Stimulated activated CD4-positive, alpha-beta T cell treated with anti-CD3 and anti-CD28 coated beads, Interleukin-4, amount 100 ng/mL, for 1 hour (primary cell): Measurements from ENCODE around the gene C11orf98.
"Not testable (repeated sequence)": the region's sequence is repeated elsewhere in the genome, so short reads cannot be mapped to it uniquely, and the experiment has no call there.

ENCODE experiments used
- DNase-seq: peaks from one replicate; pipeline ENCODE4 v3.0.0-alpha.2; 2020

Gene C11orf98

DNA sequence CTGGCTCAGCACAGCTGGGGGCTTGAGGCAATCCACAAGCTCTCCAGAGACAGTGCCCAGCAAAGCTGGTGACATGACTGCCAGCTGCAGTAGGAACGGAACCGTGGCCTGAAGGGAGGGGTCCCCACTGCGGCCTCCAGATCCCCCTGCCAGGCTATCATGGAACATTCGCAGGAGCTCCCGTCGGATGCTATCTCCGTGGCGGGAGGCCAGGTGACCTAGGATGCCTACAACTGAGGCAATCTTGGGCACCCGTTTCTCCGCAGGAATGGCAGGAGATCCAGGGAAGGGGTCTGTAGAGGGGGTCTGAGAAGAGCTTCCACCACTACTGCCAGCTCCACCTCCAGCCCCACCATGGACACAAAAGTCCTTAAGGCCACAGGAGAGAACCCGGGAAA lies 16.0 kb downstream of the C11orf98 start:
- DNase-seq, result no peak

DNA sequence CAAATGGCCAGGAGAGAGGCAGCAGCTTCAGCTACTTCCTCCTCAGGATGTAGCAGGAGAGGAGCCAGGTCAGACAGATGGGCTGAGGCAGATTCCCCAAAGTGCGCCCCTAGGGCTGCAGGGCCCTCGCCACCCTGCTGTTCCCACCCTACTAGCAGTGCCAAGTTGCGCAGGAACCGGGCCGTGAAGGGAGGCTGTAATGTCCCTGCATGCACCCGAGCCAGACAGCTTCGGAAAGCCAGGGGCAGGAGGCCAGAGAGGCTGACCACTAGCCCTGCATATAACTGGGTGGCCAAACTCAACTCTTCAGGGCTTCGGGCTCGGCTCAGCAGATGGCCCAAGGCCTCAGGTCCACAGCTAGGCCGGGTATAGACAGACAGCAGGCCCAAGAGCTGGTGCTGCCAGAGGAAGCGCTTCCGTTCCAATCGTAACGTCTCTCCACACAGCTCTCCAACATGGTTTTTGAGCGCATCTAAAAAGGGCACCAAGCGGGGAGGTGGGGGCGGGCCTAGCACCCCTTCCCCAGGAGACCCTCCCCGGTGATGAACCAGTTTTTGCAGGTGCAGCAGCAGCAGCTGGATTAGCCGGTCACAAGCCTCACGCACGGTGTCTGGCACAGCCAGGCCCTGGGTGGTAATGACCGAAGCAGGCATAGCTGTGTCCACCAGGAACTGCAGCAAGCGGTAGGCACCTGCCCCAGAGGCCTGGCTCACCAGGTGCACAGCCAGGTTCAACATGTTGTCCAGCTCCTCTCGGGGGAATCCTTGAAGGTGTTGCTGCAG lies 16.6 kb downstream of the C11orf98 start:
- DNase-seq, result no peak

DNA sequence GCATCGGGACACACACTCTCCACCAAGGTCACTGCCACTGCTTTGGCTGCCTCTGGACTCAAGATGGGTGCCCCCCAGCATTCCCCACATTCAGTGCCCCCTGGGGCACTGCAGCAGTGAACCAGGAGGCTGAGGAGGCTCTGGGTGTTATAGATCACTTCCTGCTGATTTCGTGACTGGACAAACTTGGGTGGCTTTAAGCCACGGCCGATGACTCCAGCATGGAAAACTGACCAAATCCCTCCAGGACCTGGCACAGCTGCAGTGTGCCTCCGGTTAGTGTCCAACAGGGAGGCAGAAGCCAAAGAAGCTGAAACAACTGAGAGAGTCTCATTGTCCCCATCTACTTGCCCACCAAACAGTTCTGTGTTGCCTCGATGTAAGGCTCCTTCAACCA lies 17.4 kb downstream of the C11orf98 start:
- no peak for DNase-seq

DNA sequence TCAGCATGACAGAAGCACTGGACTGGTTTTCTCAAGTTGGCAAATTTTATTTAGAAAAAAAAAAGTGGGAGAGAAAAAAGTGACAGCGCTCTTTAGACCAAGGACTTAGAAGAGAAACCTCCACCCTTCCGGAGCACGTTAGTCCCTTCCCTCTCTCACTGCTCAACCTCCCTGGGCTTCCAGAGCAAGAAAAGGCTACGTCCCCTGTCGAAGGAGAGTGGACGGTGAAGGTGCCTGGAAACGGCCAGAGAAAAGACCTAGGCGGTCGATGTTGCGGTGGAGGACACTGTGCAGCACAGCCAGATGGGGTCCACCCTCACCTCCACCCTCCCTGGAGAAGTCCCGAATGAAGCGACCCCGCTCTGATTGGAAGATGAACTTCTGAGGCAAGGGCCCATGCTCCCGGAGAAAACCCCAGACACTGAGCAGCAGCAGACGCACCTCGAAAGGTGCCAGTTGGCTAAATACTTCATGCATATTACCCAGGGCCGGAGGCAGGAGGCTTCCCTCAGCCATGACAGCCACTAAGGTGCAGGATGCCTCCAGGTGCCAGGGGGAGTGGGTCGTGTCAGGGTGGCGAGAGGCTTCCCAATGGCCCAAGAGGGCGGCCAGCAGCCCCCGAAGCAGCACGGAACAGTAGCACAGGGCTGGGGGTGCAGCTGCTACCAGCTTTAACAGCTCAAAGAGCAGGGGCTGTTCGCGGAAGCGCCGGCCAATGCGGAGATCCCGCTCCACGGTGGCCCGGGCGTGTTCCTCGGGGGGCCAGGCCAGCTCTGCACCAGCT lies 18.0 kb downstream of the C11orf98 start:
- DNase-seq, result no peak

DNA sequence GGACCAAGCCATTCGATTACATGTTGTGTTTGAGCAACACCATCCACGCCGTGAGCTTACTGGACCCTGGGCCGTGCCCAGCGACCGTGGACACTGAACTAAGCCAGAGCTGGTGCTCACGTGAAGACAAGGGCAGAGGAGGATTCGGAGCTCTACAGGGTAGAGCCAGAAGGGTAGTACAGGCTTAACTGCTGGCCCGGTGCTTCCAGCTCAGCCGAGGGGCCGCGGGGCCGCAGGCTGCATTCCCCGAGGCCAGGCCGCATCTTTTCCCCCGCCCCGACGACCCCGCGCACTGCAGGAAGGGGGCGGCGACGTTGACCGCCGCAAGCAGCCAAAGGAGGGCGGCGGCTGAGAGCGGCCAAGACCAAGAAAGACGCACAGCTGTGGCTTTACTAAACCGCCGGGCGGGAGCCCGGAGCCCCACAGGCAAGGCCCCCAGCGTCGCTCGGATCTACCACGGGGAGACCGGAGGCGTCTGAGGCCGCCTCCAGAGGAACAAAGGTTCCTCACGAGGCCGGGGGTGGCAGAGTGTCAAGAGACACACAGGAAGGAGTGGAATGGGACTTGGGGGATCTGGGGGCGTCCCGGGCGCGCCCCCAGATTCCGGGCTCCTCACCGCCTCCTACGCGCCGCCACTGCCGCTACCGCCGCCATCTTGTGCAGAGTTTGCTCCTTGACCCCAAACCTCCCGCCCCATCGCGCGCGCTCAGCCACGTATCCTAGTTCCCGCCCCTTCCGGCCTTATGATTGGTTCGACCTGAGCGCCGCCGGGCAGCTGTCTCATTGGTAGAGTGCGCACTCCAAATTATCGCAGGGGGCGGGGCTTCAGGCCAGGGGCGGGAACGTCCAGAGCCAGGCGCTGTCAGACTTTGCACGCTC lies 18.8 kb downstream of the C11orf98 start, which contains the start of gene GANAB:
TSS of gene GANAB (minus strand) at position 668 of the 879 bp plus-strand sequence. CDS start at position 654, 14 bp downstream.
- peak; percentile 100 for DNase-seq

DNA sequence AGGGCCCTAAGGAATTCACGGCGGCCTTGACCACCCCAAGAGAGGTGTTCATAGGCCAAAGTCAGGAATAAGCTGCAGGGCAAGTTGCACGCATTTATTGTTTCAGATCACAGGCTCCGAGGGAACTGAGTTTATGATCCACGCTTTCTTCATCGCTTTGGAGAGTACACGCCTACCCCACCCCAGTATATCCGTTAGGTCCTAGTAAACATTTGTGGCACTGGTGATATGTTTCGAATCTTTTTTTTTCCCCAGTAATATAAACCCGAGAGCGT lies 19.4 kb downstream of the C11orf98 start:
- DNase-seq, result no peak

DNA sequence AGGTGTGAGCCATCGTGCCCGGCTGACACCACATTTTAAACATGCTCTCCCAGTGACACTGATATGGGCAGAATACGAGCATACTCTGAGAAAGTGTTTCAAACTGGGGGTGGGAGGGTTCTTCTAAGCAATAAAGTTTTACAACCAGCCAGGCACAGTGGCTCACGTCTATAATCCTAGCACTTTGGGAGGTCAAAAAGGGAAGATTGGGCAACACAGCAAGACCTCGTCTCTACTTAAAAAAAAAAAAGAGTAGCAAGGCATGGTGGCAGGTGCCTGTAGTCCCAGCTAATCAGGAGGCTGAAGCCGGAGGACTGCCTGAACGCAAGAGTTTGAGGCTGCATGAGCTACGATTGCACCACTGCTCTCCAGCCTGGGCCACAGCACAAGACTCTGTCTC lies 20.8 kb downstream of the C11orf98 start:
- DNase-seq, result no peak

DNA sequence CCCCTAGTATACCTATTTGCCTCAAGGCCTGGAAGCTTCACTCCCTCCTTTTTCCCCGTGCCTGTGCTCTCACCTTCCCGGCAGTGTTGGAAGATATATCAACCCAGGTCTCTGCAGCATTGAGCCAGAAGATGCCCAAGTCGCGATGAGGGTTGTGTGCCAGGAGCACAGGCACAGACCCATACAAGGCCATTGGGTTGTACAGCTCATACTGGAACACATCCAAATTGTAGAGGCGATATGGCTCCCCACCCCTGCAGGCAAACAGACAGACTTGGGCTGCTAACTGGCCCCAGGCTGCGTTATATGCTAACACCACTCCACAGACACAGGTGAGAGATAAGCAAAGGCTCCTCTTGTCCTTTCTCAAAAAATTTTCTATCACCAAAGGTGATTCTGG lies 32.5 kb downstream of the C11orf98 start:
- DNase-seq, result no peak

DNA sequence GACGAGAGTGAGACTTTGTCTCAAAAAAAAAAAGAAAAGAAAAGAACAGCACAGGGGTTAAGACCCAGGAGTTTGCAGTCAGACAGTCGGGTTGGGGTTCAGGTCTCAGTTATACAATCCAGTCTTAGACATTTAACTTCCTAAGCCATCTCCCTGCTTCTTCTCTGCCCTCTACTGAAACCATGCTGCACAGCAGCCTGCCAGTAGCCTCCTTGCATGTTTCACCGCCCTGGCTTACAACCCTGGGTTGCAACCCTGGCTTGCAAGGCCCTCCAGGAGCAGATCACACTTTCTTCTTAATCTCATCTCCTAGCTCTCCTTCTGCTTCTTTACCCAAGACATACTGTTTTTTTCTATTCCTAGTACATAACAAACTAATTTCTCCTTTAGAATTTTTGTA lies 37.3 kb downstream of the C11orf98 start:
- DNase-seq, result no peak

DNA sequence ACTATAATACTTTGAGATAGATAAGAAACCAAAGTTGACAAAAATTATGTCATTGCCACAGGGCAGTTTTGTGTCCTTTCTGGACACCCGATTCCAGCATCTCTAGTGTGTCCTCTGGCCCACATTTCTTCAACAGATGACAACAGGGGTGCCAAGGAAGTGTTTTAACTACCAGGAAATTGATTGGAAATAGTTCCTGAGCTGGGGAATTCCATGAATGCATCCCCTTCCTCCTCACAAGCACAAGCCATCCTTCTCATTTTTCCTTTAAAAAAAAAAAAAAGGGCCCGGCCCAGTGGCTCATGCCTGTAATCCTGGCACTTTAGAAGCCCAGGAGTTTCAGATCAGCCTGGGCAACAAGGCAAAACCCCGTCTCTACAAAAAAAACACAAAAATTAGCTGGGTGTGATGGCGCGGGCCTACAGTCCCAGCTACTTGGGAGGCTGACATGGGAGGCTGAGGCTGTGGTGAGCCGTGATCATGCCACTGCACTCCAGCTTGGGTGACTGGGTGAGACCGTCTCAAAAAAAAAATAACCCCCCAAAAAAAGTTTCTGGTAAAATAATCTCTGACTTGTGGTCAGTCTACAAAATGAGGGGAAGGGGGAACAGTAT lies 42.4 kb downstream of the C11orf98 start:
- no peak for DNase-seq

DNA sequence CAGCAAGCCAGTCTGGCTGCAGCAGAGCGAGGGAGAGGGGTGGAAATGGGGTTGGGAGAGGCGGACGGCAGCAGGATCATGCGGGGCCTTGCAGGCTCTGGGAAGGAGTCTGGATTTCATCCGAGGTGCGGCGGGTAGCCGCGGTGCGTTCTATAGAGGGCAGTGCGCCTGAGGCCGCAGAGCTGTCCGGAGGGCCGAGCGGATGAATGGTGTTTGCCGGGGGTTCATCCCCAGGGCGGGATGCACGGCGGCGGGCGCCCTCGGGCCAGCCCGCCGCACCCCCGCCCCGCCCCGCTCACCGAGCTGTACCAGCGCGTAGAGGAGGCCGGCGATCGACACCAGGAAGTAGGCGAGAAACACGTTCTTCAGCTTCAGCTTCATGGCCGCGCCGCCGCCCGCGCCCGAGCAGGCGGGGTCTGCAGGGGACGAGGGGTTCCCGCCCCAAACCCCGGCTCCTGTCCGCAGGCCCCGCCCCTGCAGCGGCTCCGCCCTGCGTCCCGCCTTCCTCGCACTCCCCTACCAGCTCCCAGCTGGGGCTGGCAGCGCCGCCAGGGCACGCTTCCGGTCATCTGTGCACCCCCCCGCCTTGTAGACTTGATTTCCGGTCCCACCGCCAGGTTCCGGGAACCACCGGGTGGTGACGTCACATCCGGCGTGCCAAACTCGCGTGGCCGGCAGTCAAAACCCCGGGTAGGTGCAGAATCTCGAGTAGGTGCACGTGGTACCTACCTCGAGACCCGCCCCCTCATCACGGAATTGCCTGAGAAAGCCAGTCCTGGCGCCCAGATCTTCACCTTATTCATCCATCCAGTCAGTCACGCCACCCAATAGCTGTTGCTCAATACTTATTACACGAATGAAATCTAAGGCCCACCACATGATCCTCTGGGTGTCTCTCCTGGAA lies 43.2 kb downstream of the C11orf98 start, which contains the start of gene B3GAT3:
TSS of gene B3GAT3 (minus strand) at position 420 of the 904 bp plus-strand sequence. CDS start at position 381, 39 bp downstream.
- peak; percentile 94 for DNase-seq

DNA sequence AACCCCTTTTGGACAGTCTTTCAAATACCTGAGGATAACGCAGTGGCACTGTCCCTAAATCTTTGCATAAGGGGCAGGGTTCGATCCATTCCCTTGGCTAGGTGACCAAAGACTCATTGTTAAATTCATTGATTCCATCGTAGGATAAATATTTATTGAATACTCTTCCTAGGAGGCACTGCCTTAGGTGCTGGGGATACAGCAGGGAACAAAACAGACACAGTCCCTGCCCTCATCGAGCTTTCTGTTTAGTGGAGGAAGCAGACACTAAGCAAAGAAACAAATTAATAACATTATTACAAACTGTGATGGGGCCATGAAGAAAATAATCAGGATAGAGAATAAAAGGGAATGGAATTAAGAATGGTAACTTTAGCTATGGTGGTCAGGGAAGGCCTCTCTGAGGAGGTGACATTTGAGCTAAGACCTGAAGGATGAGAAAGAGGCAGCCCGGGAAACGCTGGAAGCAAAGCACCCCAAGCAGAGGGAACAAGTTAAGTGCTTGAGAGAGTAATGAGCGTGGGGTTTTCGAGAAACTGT lies 43.9 kb downstream of the C11orf98 start:
- DNase-seq, result no peak

DNA sequence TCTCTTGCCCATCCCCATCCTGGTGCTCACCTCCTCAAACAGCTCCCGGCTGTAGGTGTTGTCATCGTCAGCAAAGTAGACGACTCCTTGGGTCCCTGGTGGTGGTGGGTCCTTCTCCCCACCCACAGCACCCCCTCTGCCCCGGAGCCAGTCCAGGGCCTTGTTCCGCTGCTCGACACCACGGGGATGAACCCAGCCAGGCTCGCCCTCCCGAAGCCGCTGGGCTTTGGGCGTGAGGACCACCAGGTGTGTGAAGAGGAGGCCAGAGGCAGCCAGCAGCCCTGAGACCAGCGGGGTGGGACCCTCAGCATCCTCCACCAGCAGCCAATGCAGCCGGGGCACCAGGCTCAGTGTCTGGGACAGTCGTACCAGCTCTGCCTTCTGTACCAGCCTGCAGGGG lies 48.1 kb downstream of the C11orf98 start:
- DNase-seq, result not testable (repeated sequence)

DNA sequence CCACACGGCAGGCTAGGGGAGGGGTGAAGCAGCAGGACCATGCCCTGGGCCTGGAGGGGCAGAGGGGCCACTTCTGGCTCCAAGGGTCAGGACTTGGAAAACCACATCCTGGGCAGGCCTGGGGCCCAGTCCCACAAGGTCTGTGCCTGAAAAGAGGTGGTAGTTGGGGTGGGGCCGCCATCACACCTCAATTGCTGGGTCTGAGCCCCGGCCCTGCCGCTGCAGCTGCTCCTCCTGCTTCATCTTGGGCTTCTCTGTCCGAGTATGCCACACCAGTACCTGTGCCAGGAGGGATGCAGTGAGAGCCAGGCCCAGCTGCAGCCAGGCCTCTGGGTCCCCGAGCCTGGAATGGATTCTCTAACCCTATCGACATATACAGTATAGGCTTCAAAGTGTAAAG lies 49.5 kb downstream of the C11orf98 start:
- no peak for DNase-seq

DNA sequence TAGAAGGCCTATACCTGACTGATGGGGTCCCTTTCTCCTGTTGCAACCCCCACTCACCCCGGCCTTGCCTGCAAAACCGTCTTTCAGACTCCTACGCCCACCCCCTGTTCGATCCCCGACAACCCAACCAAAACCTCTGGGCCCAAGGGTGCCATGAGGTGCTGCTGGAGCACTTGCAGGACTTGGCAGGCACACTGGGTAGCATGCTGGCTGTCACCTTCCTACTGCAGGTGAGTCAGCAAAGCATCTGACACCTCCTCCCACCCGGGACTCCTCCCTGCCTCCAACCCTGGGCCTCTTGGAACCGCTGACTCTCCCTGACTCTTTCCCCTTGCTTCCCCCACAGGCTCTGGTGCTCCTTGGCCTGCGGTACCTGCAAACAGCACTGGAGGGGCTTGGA lies 50.7 kb downstream of the C11orf98 start:
- peak; percentile 62 for DNase-seq

DNA sequence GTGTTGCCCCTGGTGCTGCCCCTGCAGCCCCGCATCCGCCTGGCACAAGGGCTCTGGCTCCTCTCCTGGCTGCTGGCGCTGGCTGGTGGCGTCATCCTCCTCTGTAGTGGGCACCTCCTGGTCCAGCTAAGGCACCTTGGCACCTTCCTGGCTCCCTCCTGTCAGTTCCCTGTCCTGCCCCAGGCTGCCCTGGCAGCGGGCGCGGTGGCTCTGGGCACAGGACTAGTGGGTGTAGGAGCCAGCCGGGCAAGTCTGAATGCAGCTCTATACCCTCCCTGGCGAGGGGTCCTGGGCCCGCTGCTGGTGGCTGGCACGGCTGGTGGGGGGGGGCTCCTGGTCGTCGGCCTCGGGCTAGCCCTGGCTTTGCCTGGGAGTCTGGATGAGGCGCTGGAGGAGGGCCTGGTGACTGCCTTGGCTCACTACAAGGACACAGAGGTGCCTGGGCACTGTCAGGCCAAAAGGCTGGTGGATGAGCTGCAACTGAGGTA lies 51.7 kb downstream of the C11orf98 start:
- DNase-seq, result no peak
